Sigmoid colon (tissue), 4 donors: ENCODE data around the gene SIK2.

Experiments
- EP300 ChIP-seq, 4 donors: sonication (generic); formaldehyde crosslinking; IDR thresholded peaks; one replicate each; pipeline ENCODE4 v1.6.1; 2017; ENCODE audit warnings: antibody characterized with exemption in 4 of 4
- POLR2A ChIP-seq, 2 donors: fragments of 450-650 bp; IDR thresholded peaks; one replicate each; pipeline ENCODE4 v1.6.1; 2016; ENCODE audit warnings: antibody characterized with exemption in 2 of 2, mild to moderate bottlenecking in 2 of 2, moderate library complexity in 2 of 2
- POLR2AphosphoS5 ChIP-seq, 4 donors: sonication (generic); formaldehyde crosslinking; IDR thresholded peaks; one replicate each; pipeline ENCODE4 v1.6.1; 2017; ENCODE audit warnings: antibody characterized with exemption in 4 of 4
- TF ChIP-seq, protein P1 (sequence below), 4 experiments: fragments of 450-650 bp in 3 of 4; fragments of 200-600 bp in 1 of 4; IDR thresholded peaks; one replicate each; pipeline ENCODE4 v1.5.1; 2016 to 2019; ENCODE audit warnings: antibody characterized with exemption in 4 of 4, mild to moderate bottlenecking in 3 of 4, moderate library complexity in 2 of 4

DNA sequence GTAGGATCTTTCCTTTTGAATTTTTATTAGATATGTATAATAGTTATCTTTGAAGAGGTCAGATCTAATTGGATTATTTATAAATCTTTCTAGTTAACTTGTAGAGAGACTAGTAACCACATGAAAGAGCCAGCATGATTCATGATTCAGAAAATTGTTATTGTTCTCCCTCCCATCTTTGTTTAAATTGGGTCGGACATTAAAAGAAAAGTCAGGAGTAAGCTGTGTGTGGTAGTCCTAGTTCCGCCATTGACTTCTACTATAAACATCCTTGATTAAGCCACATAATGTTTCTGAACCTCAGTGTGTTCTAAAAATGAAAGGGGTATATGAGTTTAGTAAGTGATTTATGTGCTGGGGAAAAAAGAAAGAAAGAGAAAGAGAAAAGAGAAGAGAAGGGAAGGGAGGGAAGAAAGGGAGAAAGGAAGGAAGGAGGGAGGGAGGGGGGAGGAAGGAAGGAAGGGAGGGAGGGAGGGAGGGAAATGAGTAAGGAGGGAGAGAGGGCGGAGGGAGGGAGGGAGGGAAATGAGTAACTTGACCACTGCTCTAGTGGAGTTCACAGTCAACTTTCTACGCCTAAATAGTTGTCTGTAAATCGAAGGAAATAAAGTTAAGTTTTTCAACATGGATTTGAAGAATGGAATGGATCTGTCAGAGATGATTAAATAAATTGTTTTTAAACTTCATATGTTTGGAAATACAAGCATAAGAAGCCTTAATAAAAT, 32.9 kb downstream of the SIK2 start:
- TF ChIP-seq POLR2A (IDR thresholded peaks at IDR 0.05) = no peak
- TF ChIP-seq EP300 (IDR thresholded peaks at IDR 0.05) = no peak
- TF ChIP-seq, protein P1, sequence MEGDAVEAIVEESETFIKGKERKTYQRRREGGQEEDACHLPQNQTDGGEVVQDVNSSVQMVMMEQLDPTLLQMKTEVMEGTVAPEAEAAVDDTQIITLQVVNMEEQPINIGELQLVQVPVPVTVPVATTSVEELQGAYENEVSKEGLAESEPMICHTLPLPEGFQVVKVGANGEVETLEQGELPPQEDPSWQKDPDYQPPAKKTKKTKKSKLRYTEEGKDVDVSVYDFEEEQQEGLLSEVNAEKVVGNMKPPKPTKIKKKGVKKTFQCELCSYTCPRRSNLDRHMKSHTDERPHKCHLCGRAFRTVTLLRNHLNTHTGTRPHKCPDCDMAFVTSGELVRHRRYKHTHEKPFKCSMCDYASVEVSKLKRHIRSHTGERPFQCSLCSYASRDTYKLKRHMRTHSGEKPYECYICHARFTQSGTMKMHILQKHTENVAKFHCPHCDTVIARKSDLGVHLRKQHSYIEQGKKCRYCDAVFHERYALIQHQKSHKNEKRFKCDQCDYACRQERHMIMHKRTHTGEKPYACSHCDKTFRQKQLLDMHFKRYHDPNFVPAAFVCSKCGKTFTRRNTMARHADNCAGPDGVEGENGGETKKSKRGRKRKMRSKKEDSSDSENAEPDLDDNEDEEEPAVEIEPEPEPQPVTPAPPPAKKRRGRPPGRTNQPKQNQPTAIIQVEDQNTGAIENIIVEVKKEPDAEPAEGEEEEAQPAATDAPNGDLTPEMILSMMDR (IDR thresholded peaks at IDR 0.05) = no peak
- TF ChIP-seq POLR2AphosphoS5 (IDR thresholded peaks at IDR 0.05) = no peak
